Gastrocnemius medialis (tissue), 4 donors: ENCODE measurements around the gene KRT4.

ENCODE experiments used
- POLR2A ChIP-seq, 2 donors: fragments of 450-650 bp; IDR thresholded peaks; one replicate each; pipeline ENCODE4 v1.6.1; 2017; ENCODE audit warnings: antibody characterized with exemption in 2 of 2, mild to moderate bottlenecking in 2 of 2, moderate library complexity in 2 of 2
- TF ChIP-seq, protein P1 (sequence below), 5 experiments: fragments of 450-650 bp in 3 of 5; fragments of 200-600 bp in 2 of 5; sonication (generic) in 2 of 5; IDR thresholded peaks in 4 of 5; conservative IDR thresholded peaks in 1 of 5; 1 replicate in 4 of 5; 2 replicates in 1 of 5; pipeline ENCODE4 v1.5.1; 2016 to 2019; ENCODE audit warnings: antibody characterized with exemption in 5 of 5, mild to moderate bottlenecking in 3 of 5, moderate library complexity in 3 of 5

DNA sequence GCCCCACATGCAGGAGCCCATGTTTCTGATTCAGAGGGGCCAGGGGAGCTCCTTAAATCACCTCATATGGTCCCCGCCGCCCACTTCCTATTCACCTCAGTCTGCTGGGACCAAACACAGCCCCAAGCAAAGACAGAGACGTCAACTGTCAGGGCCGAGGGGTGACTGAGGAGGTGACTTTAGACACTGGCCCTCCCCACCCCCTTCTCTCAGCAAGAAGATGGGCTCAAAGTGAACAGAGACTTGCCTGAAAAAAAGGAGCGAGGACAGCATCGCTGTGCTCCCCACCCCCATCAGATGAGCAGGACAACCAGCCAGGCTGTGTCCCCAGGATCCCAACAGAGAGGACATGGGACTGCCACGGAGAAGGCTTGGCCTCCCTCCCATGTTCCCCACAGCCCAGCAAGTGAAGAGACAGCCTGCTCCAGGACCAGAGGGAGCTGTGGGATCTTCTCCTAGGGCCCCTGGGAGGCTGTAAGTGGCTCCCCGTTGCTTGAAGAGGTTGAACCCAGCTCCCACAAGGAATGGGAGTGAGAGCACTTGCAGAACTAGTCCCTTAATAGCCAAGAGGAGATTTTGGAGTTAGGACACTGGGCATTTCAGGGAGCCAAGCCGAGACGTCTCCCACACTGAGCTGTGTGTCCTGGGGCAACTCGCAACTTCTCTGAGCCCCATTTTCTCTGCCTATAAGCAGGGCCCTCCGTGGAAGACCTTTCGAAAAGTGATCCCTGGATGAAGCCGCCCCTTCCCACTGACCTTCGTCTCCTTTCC, 21.5 kb upstream of the KRT4 start:
- TF ChIP-seq, protein P1, sequence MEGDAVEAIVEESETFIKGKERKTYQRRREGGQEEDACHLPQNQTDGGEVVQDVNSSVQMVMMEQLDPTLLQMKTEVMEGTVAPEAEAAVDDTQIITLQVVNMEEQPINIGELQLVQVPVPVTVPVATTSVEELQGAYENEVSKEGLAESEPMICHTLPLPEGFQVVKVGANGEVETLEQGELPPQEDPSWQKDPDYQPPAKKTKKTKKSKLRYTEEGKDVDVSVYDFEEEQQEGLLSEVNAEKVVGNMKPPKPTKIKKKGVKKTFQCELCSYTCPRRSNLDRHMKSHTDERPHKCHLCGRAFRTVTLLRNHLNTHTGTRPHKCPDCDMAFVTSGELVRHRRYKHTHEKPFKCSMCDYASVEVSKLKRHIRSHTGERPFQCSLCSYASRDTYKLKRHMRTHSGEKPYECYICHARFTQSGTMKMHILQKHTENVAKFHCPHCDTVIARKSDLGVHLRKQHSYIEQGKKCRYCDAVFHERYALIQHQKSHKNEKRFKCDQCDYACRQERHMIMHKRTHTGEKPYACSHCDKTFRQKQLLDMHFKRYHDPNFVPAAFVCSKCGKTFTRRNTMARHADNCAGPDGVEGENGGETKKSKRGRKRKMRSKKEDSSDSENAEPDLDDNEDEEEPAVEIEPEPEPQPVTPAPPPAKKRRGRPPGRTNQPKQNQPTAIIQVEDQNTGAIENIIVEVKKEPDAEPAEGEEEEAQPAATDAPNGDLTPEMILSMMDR (IDR thresholded peaks at IDR 0.05 in 4 of 5, conservative IDR thresholded peaks at IDR 0.05 in 1 of 5): no peak
- TF ChIP-seq POLR2A (IDR thresholded peaks at IDR 0.05): no peak
